Gastrocnemius medialis (tissue), 4 donors: ENCODE measurements around the gene DHRSX. TPM values are rescaled to one million over a fixed set of nuclear protein-coding genes. Genes with fewer than 3 reads are reported as not detected.
A peak's percentile ranks its signal among the peaks of the same experiment; 100 is the strongest.

Experiments
- ATAC-seq, 2 donors: fragments of 150-250 bp; one replicate each; pipeline ENCODE4 v1.9.1; 2016
- DNase-seq, 2 donors: peaks; one replicate each; pipeline ENCODE4 v3.0.0-alpha.2; 2019
- H3K27ac ChIP-seq, 4 donors: fragments of 200-600 bp; sonication (generic); 1 replicate in 1 of 4; 2 replicates in 3 of 4; pipeline ENCODE4 v1.5.1; 2016 to 2018; ENCODE audit warnings: mild to moderate bottlenecking in 2 of 4, moderate library complexity in 1 of 4
- H3K27me3 ChIP-seq, 3 donors: fragments of 200-600 bp; sonication (generic) in 2 of 3; 1 replicate in 1 of 3; 2 replicates in 2 of 3; pipeline versions ENCODE4 v1.5.1 to v1.6.0; 2016 to 2019; ENCODE audit warnings: mild to moderate bottlenecking in 1 of 3, moderate library complexity in 1 of 3
- H3K36me3 ChIP-seq, 2 donors: fragments of 200-600 bp; sonication (generic) in 1 of 2; one replicate each; pipeline ENCODE4 v1.5.1; 2017 to 2018
- H3K4me1 ChIP-seq, 2 donors: fragments of 200-600 bp; sonication (generic) in 1 of 2; one replicate each; pipeline ENCODE4 v1.5.1; 2016 to 2017; ENCODE audit warnings: mild to moderate bottlenecking in 2 of 2
- H3K4me3 ChIP-seq, 4 donors: fragments of 200-600 bp; sonication (generic) in 3 of 4; 1 replicate in 1 of 4; 2 replicates in 3 of 4; pipeline ENCODE4 v1.5.1; 2016 to 2019; ENCODE audit warnings: mild to moderate bottlenecking in 2 of 4
- H3K9me3 ChIP-seq, 3 donors: fragments of 200-600 bp; sonication (generic) in 2 of 3; 1 replicate in 1 of 3; 2 replicates in 2 of 3; pipeline ENCODE4 v1.5.1; 2016 to 2019
- CTCF ChIP-seq, 5 experiments: fragments of 450-650 bp in 3 of 5; fragments of 200-600 bp in 2 of 5; sonication (generic) in 2 of 5; IDR thresholded peaks in 4 of 5; conservative IDR thresholded peaks in 1 of 5; 1 replicate in 4 of 5; 2 replicates in 1 of 5; pipeline ENCODE4 v1.5.1; 2016 to 2019; ENCODE audit warnings: antibody characterized with exemption in 5 of 5, mild to moderate bottlenecking in 3 of 5, moderate library complexity in 3 of 5
- POLR2A ChIP-seq, 2 donors: fragments of 450-650 bp; IDR thresholded peaks; one replicate each; pipeline ENCODE4 v1.6.1; 2017; ENCODE audit warnings: antibody characterized with exemption in 2 of 2, mild to moderate bottlenecking in 2 of 2, moderate library complexity in 2 of 2
- in situ Hi-C, 4 donors: fragments of 200-750 bp; cut with MboI; loops; one replicate each; pipeline versions ENCODE4 v1.15.0 to v1.8.0; 2017; ENCODE audit warnings: low sequenced_read_pairs in 4 of 4
- intact Hi-C: fragments of 100-400 bp; cut with DNase I; formaldehyde crosslinking; loops from one replicate; pipeline ENCODE4 v1.15.1; 2023; ENCODE audit warnings: low total_unique reads
- total RNA-seq, 4 donors: library from RNA; depleted of rRNA; stranded (reverse); fragments of >200 nt; gene quantifications; one replicate each; pipeline versions ENCODE4 v1.1.0 to v1.2.3, GENCODE V29; 2016

Gene DHRSX
- total RNA-seq, 4 donors from 2014 or later: 9.8 to 31.1 (median 13.6) TPM

GRCh38 chrX:2488621-2489285 is 12.0 kb downstream of the DHRSX start:
- intact Hi-C loops (no loop called here), in situ Hi-C loops (no loop called here)
- H3K27ac ChIP-seq: no peak overlapping the region
- TF ChIP-seq POLR2A (IDR thresholded peaks at IDR 0.05): no peak
- no peak for TF ChIP-seq CTCF (IDR thresholded peaks at IDR 0.05 in 4 of 5, conservative IDR thresholded peaks at IDR 0.05 in 1 of 5)
- DNase-seq (no peak), ATAC-seq (no peak)
- H3K27me3 ChIP-seq: no peaks in the 10 kb centered on the region
- H3K36me3 ChIP-seq: peaks cover 0 to 29% of the 10 kb centered on the region in 2 donors
- peaks cover 6 to 8% of the 10 kb centered on the region in 2 donors for H3K4me1 ChIP-seq
- no peak overlapping the region for H3K4me3 ChIP-seq
- H3K9me3 ChIP-seq: no peaks in the 10 kb centered on the region

GRCh38 chrX:2487366-2487765 is 13.4 kb downstream of the DHRSX start:
- Histone ChIP-seq H3K9me3 (no peaks in the 10 kb centered on the region), H3K27ac (no peak overlapping the region), H3K27me3 (no peaks in the 10 kb centered on the region), H3K4me1 (peaks cover 6 to 12% of the 10 kb centered on the region in 2 donors), H3K4me3 (no peak overlapping the region), H3K36me3 (peaks cover 0 to 29% of the 10 kb centered on the region in 2 donors)
- DNase-seq: no peak
- no peak for TF ChIP-seq POLR2A (IDR thresholded peaks at IDR 0.05)
- TF ChIP-seq CTCF (IDR thresholded peaks at IDR 0.05 in 4 of 5, conservative IDR thresholded peaks at IDR 0.05 in 1 of 5): no peak
- in situ Hi-C loops (no loop called here), intact Hi-C loops (no loop called here)
- ATAC-seq: no peak

- no peak for TF ChIP-seq POLR2A (IDR thresholded peaks at IDR 0.05)
- no peak for TF ChIP-seq CTCF (IDR thresholded peaks at IDR 0.05 in 4 of 5, conservative IDR thresholded peaks at IDR 0.05 in 1 of 5)
- Histone ChIP-seq H3K27me3 (no peaks in the 10 kb centered on the region), H3K9me3 (no peaks in the 10 kb centered on the region), H3K36me3 (peaks cover 0 to 29% of the 10 kb centered on the region in 2 donors), H3K4me1 (peaks cover 6 to 12% of the 10 kb centered on the region in 2 donors), H3K4me3 (no peak overlapping the region), H3K27ac (peak overlapping the region in 2 of 4 donors; percentile 73 to 74)
- intact Hi-C loops (no loop called here), in situ Hi-C loops (no loop called here)
- DNase-seq (no peak), ATAC-seq (no peak)
Measured at GRCh38 chrX:2486476-2487133, 14.2 kb downstream of the DHRSX start.

GRCh38 chrX:2485789-2486345 is 14.9 kb downstream of the DHRSX start:
- ATAC-seq (no peak), DNase-seq (no peak)
- H3K36me3 ChIP-seq: peaks cover 0 to 29% of the 10 kb centered on the region in 2 donors
- peak overlapping the region in 3 of 4 donors; percentile 20 to 74 (median 73) for H3K27ac ChIP-seq
- TF ChIP-seq POLR2A (IDR thresholded peaks at IDR 0.05) (no peak), CTCF (IDR thresholded peaks at IDR 0.05 in 4 of 5, conservative IDR thresholded peaks at IDR 0.05 in 1 of 5) (no peak)
- H3K4me3 ChIP-seq: no peak overlapping the region
- intact Hi-C loops (no loop called here), in situ Hi-C loops (no loop called here)
- H3K27me3 ChIP-seq: no peaks in the 10 kb centered on the region
- H3K4me1 ChIP-seq: peaks cover 6 to 12% of the 10 kb centered on the region in 2 donors
- no peaks in the 10 kb centered on the region for H3K9me3 ChIP-seq
